ENCODE data around the gene YBEY.
"Not testable (repeated sequence)": the region's sequence is repeated elsewhere in the genome, so short reads cannot be mapped to it uniquely, and the experiment has no call there.

Gene YBEY

GRCh38 chr21:46299167-46299566 lies 13.0 kb downstream of the YBEY start:
- in situ Hi-C loops (cut with MboI; ENCODE audit: low sequenced_read_pairs) = no loop called here

DNA sequence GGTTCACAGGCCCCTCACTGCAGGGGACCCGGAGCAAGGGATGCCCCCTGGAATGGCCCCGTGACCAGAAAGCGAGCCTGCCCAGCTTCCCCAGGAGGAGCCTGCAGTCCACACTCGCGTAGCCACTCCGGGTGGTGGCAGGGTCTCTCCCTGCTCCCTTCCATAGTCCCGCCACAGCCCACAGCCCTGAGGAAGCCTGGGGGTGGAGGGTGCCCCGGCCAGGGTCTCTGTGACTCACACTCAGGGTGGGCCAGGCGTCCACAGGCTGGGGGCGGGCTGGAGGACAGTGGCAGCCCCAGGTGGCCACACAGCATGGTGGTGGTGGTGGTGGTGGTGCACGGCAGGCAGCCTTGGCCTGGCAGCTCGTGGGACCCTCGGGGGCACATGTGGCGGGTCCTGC lies 15.6 kb downstream of the YBEY start:
- in situ Hi-C loops (cut with MboI; ENCODE audit: low sequenced_read_pairs) = no loop called here

- in situ Hi-C loops (cut with MboI; ENCODE audit: low sequenced_read_pairs) = no loop called here
Observed at GRCh38 chr21:46304437-46304836, 18.3 kb downstream of the YBEY start.

DNA sequence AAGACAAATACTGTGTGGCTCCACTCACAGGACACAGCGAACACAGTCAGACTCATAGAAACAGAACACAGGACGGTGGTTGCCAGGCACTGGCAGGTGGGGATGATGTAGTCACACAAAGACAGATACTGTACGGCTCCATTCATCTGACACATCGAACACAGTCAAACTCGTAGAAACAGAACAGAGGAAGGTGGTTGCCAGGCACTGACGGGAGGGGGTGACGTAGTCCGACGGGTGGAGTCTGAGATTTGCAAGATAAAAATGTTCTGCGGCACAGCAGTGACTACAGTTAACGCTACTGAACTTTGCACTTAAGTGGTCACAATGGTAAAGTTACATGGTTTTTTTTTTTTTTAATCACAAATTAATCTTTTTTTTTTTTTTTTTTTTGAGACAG lies 18.8 kb downstream of the YBEY start:
- in situ Hi-C loops (cut with MboI; ENCODE audit: low sequenced_read_pairs) = no loop called here

GRCh38 chr21:46307625-46308024 lies 21.5 kb downstream of the YBEY start:
- in situ Hi-C loops (cut with MboI; ENCODE audit: low sequenced_read_pairs) = no loop called here

GRCh38 chr21:46308431-46308830 lies 22.3 kb downstream of the YBEY start:
- in situ Hi-C loops (cut with MboI; ENCODE audit: low sequenced_read_pairs) = no loop called here

- in situ Hi-C loops (cut with MboI; ENCODE audit: low sequenced_read_pairs) = not testable (repeated sequence)
Observed at GRCh38 chr21:46310260-46310659, 24.1 kb downstream of the YBEY start.

DNA sequence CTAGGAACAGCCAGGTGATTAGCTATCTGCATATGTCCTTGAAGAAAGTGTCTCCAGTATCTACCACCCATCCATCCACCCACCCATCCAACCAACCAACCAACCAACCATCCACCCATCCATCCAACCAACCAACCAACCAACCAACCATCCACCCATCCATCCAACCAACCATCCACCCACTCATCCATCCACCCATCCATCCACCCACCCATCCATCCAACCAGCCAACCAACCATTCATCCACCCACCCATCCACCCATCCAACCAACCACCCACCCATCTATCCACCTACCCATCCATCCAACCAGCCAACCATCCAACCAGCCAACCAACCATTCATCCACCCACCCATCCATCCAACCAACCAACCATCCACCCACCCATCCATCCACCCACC lies 25.4 kb downstream of the YBEY start:
- in situ Hi-C loops (cut with MboI; ENCODE audit: low sequenced_read_pairs) = no loop called here

GRCh38 chr21:46312949-46313348 lies 26.8 kb downstream of the YBEY start:
- in situ Hi-C loops (cut with MboI; ENCODE audit: low sequenced_read_pairs) = no loop called here

- in situ Hi-C loops (cut with MboI; ENCODE audit: low sequenced_read_pairs) = no loop called here
Observed at GRCh38 chr21:46314441-46315020, 28.4 kb downstream of the YBEY start.

DNA sequence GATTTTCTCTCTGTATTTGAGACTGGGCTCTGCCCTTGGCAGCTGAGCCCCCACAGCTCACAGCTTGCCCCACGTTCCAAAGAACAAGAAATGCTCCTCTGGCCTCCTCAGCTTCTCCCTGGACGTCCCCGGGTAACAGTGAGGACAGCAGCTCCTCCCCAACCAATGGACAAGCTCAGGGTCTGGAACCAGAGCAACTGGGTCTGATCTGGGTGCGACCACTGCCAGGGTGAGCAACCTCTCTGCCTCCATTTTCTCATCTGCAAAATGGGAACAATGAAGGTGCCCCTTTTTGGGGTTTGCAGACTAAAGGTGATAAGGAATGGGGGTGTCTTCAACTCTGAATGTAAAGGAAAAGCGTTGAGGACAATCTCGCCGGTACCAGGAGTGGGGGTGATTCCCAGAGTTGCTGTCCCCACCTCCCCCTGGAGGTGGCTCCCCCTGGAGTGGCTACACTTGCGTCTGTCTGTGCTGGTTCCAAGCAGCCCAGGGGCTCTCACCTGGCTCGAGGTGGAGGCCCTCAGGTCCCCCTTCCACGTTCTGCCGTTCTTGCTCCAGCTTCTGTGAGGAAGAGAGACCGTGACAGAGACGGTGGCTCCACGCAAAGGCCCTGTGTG lies 30.7 kb downstream of the YBEY start:
- in situ Hi-C loops (cut with MboI; ENCODE audit: low sequenced_read_pairs) = no loop called here

- in situ Hi-C loops (cut with MboI; ENCODE audit: low sequenced_read_pairs) = no loop called here
Observed at GRCh38 chr21:46317710-46318463, 31.7 kb downstream of the YBEY start.

DNA sequence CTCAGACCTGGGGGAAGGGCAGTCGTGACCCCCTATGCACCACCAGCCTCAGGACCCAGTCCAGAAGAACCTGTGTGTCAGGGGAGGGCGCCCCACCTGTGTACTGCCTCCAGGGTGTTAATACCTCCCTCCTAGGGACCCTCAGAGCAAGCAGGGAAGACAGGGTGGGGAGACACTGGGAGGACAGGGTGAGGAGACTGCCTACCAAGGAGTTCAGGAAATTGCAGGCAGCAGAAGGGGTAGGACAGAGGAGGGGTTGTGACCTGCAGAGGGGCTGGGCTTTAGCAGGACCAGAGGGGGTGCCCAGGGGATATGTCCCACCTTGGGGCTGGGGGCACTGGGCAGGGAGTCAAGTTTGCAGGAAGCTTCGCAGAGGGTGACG lies 32.3 kb downstream of the YBEY start:
- in situ Hi-C loops (cut with MboI; ENCODE audit: low sequenced_read_pairs) = no loop called here

DNA sequence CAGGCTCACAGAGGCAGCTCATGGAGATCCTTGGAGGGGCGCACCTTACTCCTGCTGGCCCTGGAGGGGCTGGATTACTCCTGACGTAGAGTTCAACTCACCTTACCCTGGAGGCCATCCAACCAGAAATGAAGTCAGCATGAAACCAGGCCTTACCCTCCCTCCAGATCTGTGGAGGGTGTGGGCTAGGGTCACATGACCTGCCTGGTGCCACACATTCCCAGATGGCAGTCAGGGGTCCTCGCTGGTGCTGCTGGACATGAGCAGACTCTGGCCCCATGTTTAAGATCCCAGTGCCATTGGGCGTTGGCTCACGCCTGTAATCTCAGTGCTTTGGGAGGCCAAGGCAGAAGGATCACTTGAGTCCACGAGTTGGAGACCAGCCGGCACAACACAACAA lies 33.0 kb downstream of the YBEY start:
- in situ Hi-C loops (cut with MboI; ENCODE audit: low sequenced_read_pairs) = no loop called here

- in situ Hi-C loops (cut with MboI; ENCODE audit: low sequenced_read_pairs) = no loop called here
Observed at GRCh38 chr21:46320331-46320801, 34.2 kb downstream of the YBEY start.

DNA sequence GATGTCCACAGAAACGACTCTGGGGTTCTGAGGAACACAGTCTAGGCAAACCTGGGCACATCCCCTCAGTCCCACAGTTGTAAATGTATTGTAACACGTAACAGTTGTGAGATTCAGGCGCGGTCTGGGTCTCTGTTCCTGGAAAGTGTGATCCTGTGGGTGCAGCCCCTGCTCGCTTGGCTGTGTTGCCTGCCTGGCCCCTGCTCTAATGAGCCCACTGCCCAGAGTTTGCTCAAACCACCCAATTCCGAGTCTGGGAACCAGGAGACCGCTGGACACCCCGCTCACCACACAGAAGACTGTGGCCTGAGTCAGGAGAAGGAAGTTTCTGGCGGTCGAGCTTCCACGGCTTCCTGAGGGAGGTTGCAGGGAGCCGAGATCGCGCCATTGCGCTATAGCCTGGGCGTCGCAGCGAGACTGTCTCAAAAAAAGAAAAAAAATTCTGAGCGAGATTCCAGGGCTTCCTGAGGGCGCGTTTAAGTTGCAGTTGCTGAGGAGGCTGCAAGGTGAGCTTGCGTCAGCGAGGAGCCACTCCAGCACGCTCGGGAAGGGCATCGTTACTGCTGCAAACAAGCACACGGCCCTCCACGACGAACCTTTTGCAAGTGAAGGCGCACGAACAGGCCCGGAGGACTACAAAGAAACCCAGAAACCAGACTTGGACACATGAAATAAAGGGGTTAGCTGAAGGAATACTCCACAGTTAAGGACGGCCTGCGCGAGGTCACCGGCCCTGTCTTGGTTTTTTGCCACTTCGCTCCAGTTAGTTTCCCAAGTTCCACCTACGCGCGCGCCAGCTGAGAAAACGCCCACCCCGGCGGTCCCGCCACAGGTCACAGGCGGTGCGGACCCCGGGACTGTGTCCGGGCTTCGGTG lies 36.4 kb downstream of the YBEY start:
- in situ Hi-C loops (cut with MboI; ENCODE audit: low sequenced_read_pairs) = no loop called here

- in situ Hi-C loops (cut with MboI; ENCODE audit: low sequenced_read_pairs) = no loop called here
Observed at GRCh38 chr21:46323227-46323709, 37.1 kb downstream of the YBEY start.

DNA sequence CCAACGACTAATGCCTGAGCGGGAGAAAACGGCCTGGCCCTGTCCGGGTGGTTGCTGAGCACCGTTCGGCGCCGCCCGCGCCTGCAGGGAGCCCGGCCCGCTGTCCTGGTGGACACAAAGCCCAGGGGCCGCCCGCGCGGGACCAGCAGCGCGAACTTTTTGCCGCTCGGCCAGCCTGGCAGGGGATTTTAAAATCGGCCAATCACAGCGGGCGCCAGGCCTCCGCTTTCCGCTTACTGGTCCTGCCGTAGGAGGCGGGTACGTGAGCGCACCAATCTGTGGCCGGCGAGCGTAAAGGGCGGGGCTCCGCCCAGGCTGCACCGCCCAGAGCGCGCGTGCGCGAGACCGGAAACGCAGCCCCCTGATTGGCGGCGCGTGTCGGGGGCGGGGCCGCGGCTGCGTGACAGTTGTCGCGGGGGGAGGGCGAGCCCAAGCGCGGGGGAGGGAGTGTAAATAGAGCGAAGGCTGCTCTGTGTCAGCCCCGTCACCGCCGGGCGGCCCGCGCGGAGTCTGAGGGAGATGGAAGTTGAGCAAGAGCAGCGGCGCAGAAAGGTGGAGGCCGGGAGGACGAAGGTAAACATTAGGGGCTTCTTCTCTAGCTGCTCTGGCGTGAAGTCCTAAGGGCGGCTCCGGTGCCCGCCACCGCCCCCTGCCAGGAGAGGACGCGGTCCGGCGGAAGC lies 37.7 kb downstream of the YBEY start, which contains the start of the genes C21orf58 and PCNT:
TSS of gene C21orf58 (minus strand) at position 161 of the 680 bp plus-strand sequence. CDS start 1,132 bp downstream, outside the sequence.
TSS of gene PCNT (plus strand) at position 447 of the 680 bp plus-strand sequence. CDS start at position 520, 73 bp downstream.
- in situ Hi-C loops (cut with MboI; ENCODE audit: low sequenced_read_pairs) = no loop called here

- in situ Hi-C loops (cut with MboI; ENCODE audit: low sequenced_read_pairs) = no loop called here
Observed at GRCh38 chr21:46324390-46325072, 38.4 kb downstream of the YBEY start.

All from hTERT RPE-1 (cell line).